UCSD-AML1 (cell line): ENCODE data around the gene NEK6.

ENCODE experiments used
- DNase-seq: peaks from one replicate; lab custom pipeline; 2025; ENCODE audit not compliant: unreplicated experiment; lab: John Stamatoyannopoulos, UW

The NEK6 gene

DNA sequence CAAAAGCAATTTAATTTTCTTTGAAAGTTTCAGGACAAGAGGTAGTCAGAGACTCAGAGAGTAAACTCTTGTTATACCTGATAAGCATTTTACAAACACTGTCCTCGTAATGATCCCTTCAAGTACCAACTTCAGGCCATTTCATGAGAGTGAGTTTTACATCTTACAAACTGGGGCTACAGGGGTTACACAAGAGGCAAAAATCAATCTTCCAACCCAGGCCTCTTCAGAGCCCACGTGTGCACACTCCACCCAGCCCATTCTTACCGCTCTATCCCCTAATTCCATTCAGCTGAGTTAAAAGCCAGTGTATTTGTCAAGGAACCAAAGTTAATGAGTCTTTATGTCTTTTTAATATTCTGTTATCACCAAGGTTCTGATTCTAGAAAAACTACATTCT lies 110.9 kb downstream of the NEK6 start:
- no peak for DNase-seq

DNA sequence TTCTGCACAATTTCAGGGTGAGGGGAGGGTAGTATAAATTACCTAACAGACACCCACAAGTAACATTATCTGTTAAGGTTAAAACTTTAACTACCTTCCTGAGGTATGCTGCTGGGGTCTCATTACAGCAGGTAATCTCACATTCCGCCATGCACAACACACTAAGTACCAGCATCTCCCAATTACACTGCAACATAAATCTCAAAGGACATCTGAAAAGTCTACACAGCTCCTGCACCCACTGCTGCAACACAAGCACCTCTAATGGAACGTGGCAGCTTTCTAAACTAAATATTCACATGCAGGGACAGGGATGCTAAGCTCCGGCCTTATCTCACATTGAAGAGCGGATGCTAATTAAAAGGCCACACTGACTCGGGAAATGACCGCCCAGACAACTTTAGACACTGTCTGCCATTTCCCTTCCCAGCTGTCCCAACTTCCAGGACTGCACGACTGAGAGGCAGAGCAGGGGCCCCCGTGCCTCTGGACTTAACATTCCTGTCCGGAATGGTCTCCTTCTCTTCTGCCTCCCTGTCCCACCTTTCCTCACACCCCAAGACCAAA lies 111.6 kb downstream of the NEK6 start:
- DNase-seq: no peak

DNA sequence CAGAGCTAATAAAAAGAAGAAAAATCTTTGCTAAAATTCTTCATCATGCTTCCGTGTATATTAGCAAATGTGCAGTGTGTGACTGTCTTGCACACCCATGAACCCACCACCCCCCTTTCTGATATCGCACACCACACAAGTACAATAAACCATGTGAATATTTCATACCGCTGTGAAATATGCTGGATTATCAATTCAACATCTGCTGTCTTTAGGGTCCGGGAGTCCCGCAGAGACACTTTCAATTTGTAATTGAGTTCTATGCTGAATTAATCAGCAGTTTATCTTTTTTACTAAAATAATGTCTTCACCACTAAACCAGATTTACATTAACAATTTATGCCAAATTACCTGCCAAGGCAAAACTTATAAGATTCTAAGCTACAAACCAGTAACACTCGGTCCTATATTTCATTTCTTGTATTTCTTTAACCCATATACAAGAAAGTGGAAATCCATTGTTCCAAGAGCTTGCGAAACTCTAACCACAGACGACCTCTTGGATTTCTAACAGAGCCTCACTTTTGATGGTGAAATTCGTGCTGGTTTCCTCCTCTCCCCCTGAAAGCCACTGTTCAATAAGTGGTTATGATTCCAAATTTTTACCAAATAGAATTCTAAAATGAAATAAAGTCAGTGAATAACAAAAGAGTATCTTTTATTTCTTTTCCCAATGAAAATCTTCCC lies 113.3 kb downstream of the NEK6 start:
- no peak for DNase-seq

DNA sequence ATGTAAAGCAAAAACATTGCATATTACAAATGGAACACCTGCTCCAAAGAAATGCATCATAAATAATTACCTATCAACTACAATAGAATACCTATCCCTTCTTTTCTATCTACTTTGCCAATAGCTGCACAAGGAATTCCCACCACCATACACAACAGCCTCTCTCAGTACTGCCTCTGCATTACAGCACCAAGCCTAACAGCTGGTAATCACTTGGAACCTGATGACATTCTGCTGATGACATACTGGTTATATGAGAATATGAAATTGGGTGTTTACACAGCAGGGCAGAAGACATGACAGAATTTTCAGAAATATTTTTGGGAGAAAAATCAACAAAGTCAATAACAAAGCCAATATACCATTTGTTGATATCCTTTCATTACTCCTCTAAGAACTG lies 114.3 kb downstream of the NEK6 start:
- DNase-seq: no peak

DNA sequence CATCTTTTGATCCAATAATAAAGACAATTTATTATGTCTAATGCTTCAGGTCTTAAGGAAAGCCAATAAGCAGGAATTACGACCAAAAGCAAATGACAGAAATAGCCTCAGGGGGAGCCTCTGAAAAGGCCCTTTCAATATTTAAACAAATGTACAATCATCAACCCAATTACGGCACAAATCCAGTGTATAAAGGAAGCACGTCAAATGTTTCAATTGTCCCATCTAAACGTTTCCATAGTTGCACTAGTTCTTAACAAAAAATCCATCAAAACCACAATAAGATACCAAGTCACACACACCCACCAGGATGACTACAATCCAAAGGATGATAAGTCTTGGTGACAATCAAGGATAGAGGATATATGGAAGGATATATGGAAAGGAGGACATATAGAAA lies 115.6 kb downstream of the NEK6 start:
- no peak for DNase-seq

DNA sequence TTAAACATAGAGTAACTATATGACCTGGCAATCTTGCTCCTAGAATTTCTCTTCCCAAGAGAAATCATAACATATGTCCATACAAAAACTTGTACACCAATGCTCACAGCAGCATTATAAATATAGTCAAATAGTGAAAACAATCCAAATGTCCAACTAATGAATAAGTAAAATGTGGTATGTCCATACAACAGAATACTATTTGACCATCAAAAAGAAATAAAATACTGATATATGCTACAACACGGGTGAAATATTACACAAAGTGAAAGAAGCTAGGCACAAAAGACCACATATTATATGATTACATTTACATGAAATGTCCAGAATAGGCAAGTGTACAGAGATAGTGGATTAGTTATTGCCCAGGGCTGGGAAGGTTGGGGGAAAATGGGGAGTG lies 116.1 kb downstream of the NEK6 start:
- DNase-seq: no peak

DNA sequence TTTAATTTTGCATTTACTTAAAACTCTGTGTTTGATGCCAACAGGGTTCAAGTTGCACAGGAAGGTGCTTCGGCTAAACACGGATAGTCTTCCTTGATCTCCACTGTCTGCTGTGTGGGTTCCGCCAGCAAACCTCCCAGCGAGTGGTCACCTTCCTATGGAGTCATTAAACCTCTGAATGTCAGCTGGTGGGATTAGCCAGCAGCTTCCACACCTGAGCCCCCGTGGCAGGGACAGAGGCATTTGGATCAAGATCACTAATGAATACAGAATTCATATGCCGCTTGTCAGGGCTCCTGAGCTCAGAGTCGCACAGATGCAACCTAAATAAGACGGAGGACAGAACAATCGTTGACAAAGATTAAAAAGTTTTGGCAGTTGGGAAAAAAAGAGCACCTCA lies 118.0 kb downstream of the NEK6 start:
- DNase-seq: no peak

DNA sequence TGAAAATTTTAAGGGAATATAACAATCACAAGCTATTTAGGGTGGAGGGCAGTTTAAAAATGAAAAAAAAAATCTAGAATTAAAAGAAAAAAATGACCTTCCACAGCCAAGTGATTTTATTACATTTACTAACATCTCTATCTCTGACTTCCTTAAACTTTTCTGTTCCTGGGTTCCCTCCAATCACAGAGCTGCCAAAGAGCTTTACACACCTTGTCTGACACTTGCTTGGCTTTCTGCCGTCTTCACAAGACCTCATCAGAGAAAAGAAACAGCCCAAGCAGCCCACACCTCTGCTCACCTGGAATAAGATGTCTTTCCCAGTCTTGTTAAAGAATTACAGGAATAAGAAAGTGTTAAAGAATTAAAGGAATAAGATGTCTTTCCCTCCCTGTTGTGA lies 118.6 kb downstream of the NEK6 start:
- DNase-seq: no peak

DNA sequence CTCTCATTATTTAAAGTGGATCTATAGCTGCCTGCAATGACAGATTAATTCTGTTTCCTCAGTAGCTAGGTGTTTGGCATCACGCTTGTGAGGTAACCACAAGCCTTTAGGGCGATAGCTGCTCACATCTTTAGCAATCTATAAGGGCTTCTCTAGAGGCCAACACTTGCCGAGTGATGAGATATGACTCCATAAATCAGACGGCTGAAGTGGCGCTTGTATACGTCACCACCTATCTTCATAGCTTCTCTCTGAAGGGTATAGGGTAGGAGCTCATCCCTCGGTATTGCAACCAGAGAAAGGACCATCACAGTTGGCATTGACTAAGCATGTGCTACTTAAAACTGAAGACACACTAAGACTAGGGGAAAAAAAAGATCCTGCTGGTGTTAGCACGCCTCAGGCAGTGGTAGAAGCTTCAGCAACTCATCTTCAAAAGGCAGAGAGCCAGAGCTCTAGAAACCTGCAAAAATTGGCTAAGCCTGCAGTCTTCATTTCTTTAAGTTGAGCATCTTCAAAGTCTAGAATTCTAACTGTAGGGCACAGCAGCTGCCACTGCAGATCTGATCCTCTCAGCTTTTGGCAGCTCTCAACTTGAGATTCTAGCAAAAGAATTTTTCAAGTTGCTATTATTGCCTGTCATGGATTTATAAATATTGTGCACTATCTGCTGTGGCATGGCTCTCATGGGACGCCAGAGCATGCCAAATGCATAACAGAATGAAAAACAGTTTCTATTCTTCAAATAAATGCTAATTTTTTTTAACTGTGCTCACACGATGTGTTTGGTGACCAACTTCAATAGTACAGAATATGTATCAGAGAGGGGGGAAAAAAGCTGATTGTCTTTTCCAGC lies 120.0 kb downstream of the NEK6 start:
- DNase-seq: no peak

DNA sequence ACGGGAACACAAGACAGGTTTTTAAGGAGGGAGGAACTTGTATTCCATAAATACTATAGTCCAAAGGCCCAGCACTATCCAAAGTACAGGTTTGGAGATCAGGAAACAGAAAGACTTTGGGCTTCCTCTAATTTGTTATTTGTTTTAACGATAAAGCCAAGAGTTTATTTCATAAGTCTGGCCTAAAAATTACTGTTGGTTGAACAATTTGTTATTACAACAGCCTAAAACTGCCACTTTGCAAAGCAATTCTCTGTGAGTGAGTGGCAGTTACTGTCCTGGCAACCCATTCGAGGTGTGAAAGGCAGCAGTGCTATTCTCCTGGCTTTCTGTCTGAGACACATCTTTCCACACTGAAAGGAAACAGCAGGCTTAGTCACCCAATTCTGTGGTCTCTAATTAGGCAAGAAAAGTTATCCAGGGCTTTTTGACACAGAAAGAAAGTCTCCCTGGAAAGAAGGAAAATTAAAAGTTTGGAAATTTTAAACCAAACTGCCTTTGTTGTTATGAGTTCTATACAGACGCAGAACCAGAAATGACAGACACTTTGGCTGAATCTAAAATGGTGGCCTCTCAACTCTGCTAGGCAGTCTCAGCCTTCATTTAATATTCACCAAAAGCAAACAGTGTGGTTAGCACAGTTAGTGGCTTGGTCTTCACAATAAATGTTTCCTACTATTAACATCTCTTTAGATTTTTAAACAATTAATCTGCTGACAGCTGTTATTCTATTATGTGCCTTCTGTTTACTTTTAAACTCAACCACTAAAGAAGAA lies 123.6 kb downstream of the NEK6 start:
- DNase-seq: no peak

DNA sequence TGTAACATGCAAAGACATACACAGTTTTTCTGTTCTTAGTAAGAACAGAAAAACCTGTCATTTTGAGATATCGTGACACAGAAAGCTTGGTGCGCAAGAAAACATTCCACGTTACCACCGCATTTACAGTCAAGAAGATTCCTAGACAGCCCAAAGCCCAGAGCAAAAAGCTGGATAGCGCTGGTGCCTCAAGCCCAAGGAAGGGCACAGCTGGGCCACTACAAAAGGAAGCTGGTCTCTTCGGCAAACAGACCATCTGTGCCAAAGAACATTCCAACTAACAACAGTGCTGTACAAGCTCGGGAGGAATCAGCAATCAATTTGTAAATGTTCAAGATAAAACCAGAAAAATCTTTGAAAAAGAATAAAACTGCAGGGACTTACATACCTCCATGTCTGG lies 126.5 kb downstream of the NEK6 start:
- DNase-seq: no peak

DNA sequence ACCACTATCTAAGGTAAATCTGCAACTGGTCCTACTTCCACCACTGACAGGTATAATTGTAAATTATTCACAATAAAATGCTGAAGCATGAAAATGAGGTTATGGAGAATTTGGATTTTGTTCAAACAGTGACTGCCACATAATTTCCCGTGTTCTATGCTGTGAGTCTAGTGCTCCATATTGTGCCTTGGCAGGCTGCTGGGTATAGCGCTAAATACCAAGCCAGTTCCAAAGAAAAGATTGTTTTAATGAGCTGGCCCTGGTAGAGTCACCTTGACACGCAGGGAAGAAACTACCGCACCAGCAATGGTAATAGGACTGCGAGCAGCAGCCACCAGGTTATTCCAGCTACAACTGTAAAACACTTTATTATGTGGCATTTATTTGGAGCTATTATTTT lies 127.1 kb downstream of the NEK6 start:
- no peak for DNase-seq

DNA sequence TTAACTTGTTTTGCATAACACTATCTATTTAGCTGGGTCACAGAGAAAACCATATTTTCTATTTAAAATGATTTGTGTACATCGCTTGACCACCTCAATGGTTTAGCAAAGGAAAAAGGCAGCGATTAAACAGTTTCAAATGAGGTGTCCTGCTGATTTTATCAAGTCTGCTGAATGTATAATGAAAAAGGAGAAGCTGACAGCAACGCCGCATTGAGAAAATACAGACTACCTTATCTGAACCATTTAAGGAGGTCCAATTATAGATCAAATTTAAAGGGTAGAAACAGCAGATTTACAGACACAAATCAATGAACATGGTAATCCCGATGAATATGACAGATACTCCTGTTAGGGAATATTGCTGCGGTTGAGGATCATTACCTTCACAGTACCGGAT lies 127.9 kb downstream of the NEK6 start:
- DNase-seq: no peak

DNA sequence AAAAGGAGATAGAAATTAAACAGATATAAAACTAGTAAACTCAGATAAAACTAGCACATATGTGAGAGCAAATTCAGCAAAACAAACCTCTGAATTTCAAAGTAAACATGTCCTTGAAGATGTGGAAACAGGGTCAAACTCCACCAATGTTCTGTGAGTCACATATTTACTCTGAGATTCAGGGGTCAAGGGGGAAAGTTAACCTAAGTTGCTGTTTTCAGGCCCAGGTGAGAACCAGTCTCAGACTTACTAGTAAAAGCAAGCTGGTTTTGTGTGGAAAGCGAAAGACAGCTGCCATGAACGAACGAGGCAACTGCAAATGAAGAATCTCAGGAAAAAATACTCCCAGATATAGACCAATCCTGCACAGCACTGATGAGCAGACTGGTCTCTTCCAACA lies 128.5 kb downstream of the NEK6 start:
- no peak for DNase-seq

DNA sequence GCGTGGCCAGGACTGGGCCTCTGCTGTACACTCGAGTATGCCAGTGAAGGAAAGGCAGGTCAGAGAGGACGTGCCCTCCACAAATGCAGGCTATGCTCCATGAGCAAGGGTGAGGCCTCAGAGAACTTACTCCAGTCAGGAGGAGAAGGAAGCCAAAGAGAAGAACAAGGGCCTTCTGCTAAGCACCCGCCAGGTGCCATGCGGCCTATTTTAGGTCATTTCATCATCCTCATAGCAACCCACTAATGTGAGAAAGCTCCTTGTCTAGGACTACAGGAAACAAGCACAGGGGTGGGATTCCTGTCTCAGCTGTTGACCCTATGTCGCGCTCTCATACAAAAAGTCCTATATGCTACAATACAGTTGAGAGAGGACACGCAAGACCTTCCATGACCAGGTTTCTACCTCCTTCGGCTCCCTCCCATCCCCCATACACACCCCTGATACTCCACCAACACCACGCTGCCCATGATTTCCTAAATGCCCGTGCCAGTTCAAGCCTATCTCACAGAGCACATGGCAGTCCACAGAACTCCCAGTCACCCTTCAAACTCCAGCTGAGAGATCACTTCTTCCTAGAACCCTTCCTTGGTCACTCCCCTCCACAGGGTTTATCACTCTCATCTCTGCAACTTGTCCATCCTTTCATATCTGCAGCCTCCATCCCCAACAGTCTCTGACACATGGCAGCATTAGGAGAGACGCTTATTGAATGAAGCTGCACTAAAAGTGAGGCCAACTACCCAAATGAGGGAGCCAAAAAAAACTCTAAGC lies 130.7 kb downstream of the NEK6 start:
- DNase-seq: no peak

DNA sequence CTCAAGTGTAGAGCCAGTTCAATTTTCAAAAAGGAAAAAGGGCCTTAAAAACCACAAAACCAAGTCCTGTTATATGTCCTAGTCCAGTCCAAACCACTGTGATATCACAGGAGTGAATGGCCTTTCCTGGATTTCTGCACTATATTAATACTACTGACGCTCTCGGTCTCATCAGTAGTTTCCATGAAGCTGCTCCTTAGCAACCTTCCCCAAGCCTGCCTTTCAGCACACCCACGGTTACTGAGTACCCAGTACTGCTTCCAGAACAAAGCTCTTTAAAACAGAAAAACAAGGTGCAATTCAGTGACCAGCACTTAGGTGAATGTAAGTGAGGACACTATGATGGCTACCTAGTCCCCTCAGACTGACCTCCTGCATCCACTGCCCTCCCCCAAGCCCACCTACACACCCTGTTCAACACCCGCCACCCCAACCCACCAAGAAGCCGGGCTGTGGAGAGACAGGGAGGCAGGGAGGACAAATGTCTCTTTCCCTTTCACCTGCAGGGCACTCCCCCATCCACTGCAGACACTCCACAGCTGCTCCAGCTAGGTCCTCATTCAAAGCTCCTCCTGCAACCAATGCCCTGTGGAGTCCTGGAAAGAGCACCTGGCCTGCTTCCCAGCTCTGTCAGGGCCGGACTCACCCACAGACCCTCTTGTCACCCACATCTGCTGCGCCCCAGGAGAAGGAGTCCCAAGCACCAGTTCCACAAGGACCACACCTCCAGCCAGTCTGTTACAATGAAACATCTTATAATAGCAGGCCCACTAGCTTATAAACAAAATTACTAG lies 131.6 kb downstream of the NEK6 start:
- no peak for DNase-seq

DNA sequence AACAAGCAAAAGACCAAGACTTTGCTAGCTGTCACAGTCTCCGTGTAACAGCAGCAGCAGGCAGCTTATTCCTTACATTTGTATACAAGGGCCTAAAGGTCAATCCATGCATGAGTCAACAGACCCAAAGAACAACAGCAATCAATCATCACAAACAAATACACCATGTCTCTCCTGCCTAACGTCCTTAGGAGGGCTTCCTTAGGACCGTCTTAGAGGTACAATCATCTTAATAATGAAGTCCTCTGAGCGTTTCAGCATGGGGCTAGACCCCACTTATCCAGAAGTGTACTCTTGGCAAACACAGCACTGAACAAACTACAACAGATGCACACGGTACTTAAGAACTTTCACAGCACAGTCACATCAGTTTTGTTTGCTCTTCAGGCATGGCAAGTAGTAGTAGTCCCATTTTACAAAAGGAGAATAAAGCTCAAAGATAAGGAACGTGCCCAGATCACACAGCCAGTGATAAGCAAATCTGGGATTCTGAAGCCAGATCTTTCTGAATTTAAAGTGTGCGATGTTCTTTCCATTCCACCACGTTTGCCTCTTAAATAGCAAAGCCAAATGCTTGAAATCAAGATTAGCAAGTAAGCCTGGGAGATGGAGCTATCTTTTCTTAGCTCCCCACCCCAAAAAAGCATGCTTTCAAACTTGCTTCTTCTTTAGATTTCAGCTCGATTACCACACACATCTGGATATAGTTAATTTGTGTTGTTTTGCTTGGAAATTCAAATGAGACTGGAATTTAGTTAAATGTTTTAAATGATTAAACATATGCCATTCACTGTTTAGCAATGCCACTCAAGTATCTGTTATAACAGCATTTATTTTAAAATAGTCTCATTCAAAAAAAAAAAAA lies 133.3 kb downstream of the NEK6 start:
- DNase-seq: no peak

DNA sequence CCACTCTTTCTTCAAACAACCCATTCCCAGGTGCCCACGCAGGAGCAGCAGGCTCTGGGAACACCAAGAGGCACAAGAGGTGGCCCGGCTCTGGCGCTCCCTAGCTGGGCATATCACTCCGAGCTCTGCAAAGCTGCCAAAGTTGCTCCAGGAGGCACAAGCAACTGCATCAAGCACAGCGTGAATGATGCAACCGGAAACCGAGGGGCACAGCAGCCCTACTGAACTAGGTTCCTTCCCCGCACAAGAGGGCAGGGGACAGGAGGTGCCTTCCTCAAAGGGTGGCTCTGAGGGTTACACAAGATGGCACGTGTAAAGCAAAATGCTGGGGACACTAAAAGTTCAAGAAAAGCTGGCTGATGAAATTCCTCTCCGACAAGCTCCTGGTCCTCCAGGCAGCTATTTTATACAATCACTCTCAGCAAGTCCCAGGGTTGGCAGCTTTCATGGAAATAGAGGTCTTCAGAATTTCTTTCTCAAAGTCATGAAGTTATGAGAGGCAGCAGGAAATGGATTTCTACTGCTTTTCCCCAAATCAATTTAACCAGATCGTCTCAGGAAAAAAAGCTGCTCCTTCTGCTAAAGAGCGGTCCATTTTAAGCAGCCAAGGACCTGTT lies 134.6 kb downstream of the NEK6 start:
- no peak for DNase-seq
